Hematopoietic multipotent progenitor cell (in vitro differentiated cells): ENCODE results near the gene ZNF880. TPM values are rescaled to one million over a fixed set of nuclear protein-coding genes. Genes with fewer than 3 reads are reported as not detected.
"Not testable (repeated sequence)": the region's sequence is repeated elsewhere in the genome, so short reads cannot be mapped to it uniquely, and the experiment has no call there.

ENCODE experiments used
- DNase-seq, 3 donors: peaks; one replicate each; pipeline ENCODE4 v3.0.0-alpha.2; 2011 to 2015; ENCODE audit warnings: low read depth in 2 of 3, low spot score in 2 of 3
- total RNA-seq: library from RNA; depleted of rRNA; stranded (reverse); fragments of >200 nt; gene quantifications from one replicate; pipeline ENCODE4 v1.2.3, GENCODE V29; 2012

The ZNF880 gene
- 14.0 TPM for total RNA-seq

- DNase-seq = peak; percentile 68 to 98 (median 92)
Measured at GRCh38 chr19:52369559-52370340, at the start of gene ZNF880. Gene ZNF880 (plus strand): TSS chr19:52369923. CDS start chr19:52369966, 43 bp downstream.

- DNase-seq = no peak
Measured at GRCh38 chr19:52322429-52322828, 47.3 kb upstream of the ZNF880 start.

DNA sequence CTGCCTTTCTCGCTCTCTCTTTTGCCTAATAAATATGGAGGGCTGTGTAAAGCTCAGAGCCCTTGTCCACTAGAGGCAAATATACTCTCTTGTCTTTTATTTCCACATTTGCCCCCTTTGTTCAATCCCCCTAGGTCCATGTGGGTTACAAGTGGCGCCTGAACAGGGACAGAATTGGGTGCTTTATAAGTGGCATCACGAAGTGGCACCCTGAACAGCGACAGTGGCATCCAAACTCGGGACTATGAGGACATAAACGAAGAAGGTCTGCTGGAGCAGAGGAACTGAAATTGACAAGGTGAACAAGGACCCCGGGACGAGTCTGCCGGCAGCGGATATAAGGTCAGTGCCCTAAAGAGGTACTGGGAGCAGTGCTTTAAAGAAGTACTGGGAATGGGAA is 38.0 kb upstream of the ZNF880 start:
- peak in 1 of 3 donors; percentile 41 for DNase-seq

GRCh38 chr19:52335768-52336116 is 34.0 kb upstream of the ZNF880 start:
- no peak for DNase-seq

DNA sequence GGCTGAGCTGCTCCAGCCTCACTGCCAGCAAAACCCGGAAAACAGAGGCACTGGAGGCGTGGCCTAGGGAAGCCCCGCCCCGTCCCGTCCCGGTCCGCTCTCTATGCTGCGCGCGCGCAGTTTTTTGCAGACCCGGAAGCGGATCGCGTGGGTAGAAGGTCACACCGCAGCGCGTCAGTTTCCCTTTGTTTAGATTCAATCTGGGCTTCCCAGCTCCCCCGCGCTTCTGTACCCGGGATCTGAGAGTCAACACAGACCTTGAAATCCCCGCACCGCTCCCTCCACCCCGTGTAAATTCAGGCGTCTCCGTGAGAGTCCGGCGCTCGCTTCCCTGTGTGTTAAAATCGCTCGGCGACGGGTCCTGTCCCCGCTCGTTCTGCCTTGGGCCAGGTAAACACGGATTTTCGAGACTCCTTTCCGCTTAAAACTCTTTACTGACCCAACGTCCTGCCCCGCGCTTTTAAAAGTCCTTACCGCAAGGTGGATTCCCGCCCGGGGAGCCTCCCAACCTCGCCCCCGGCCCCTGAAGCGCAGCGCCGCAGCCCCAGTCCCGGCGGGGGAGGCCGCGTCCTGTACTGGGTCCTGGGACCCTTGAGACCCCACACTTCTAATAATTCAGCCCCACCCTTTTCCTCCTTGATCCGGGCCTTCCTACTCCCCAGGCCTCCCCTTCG is 33.5 kb upstream of the ZNF880 start, which contains the start of gene ZNF610:
Gene ZNF610, plus strand, starts transcription at position 127 of the 674 bp plus-strand sequence. CDS start 12,930 bp downstream, outside the sequence.
- DNase-seq = peak; percentile 62 to 95 (median 86)

- DNase-seq = peak in 1 of 3 donors; percentile 23
Measured at GRCh38 chr19:52336791-52337381, 32.8 kb upstream of the ZNF880 start.

DNA sequence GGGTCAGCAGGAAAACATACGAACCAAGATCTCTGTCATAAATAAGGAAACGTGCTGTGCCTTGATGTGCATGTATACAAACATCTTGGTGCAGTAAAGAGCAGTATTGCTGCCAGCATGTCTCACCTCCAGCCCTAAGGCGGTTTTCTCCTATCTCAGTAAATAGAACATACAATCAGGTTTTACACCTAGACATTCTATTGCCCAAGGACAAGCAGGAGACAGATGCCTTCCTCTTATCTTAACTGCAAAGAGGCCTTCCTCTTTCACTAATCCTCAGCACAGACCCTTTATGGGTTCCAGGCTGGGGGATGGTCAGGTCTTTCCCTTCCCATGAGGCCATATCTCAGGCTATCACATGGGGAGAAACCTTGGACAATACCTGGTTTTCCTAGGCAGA is 30.7 kb upstream of the ZNF880 start:
- not testable (repeated sequence) for DNase-seq

DNA sequence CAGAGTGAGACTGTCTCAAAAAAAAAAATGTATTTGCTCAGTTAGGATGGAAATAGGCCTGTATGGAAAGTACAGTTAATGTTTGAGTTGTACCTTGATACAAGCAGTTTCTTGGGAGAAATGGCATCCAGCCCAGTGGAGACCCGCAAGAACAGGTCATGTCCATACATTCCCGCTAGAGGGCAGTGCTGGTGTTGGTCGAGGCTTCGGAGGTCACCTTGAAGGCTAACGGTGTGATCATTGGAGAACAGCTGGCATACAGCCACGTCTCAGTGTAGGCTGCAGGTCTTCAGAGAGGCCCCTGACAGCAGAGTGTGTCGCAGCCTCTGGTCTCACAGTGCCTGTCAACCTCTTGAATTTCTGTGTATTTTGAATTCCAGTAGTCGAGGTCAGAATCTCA is 26.2 kb upstream of the ZNF880 start:
- peak in 1 of 3 donors; percentile 67 for DNase-seq

GRCh38 chr19:52345162-52345561 is 24.6 kb upstream of the ZNF880 start:
- DNase-seq = no peak

DNA sequence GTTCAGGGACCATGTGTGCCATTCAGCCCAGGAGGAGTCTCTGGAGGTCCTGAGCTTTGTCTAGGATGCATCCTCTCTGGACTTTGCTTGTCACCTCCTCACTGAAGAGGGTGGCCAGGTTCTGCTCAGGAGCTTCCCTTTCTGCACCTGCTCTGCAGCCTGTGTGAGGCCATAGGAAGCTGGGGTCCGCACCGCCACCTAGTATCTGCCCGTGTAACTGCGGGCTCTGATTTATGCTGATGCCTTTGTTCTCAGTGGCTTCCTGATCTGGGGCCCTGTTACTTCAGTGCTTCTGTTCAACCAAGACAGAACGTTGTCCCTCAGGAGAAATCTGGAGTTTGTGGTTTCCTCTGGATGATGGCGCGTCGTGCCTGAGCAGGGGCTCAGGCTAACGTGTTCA is 18.2 kb upstream of the ZNF880 start:
- no peak for DNase-seq

DNA sequence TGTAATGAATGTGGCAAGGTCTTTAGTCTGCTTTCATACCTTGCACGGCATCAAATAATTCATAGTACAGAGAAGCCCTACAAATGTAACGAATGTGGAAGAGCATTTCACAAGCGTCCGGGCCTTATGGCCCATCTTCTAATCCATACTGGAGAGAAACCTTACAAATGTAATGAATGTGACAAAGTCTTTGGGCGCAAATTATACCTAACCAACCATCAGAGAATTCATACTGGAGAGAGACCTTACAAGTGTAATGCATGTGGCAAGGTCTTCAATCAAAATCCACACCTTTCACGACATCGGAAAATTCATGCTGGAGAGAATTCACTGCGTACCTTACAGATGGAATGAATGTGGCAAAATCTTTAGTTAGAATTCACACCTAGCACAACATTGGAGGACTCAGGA is 3.3 kb upstream of the ZNF880 start:
- no peak for DNase-seq

DNA sequence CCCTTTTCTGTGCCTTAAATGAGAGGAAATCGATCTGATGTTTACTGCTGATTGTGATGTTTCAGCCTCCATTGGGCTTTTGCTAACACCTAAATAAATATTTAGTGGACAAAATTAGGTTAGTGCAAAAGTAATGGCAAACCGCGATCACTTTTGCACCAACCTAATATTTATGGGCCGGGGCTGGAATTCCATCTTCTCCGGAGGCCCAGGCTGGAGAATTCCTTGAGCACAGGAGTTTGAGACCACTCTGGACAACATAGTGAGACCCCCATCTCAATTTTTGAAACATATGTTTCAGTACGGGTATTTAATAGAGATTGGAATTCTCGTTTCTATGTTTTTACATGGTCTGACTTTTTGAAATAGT is 603 bp downstream of the ZNF880 start:
- no peak for DNase-seq

DNA sequence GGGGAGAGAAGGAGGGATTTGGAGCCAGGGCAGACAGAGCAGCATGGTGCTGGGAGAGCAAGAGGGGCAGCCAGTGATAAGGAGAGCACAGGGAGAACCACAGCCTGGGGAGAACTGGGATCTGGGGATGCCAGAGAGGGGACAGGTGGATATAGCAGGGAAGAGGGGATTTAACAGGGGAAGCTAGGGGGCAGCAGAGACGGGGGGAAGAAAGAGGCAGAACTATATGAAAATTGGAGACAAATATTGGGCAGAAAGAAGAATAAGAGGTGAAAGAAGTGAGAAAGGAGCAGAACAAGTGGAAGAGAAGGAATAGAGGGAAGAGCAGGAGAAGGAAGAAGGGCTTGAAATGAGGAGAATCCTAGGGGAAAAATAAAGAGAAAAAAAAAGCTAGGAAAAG is 21.4 kb downstream of the ZNF880 start:
- no peak for DNase-seq

DNA sequence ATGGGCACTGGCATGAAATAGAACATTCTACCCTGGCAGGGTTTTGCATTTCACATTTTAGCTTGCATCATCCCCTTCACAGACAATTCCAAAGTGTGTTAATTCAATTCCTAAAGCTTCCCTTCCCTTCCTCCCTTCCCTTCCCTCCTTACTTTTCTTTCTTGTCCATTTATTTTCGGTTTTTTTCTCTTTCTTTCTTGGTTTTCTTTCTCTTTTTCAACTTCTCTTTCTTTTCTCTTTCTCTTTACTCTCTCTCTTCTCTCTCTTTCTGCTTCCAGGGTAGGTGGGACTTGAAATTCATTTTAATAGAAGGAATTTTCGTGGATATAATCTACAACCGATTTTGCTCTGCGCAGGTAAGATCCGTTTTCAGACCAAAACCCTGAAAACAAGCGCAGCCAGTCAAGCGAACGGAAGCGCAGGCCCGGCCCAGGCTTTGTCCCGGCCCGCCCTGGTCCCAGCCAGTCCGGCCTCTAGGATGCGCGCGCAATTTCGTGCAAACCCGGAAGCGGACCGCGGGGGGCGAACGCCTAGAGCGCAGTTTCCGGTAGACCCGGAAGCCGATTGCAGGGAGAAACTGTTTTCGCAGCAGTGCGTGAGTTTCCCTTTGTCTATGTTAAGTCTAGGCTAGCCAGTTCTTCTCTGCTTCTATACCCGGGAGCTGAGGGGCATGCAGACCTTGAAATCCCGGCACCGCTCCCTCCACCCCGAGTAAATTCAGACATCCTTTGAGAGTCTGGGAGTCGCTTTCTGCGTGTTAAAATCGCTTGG is 27.8 kb downstream of the ZNF880 start, which contains the start of gene ZNF528:
Gene ZNF528, plus strand, starts transcription at position 540 of the 771 bp plus-strand sequence. CDS start 4,165 bp downstream, outside the sequence.
- DNase-seq = peak; percentile 69 to 96 (median 93)

DNA sequence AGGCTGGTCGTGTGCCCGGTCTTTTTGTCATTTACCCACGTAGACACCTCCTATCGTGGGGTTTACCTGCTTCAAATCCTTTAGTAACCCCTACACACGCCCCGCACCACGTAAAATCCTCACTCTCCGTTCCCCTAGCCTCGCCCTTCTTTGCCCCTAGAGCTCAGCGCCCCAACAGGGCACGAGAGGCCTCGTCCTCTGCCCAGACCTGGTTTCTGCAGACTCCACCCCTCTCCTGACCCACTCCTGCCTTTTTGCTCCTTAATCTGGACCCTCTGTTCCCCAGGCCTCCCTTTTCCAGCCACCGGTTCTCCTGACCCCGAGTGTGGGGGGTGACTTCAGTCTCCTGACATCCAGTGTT is 28.3 kb downstream of the ZNF880 start:
- DNase-seq = peak in 1 of 3 donors; percentile 67

DNA sequence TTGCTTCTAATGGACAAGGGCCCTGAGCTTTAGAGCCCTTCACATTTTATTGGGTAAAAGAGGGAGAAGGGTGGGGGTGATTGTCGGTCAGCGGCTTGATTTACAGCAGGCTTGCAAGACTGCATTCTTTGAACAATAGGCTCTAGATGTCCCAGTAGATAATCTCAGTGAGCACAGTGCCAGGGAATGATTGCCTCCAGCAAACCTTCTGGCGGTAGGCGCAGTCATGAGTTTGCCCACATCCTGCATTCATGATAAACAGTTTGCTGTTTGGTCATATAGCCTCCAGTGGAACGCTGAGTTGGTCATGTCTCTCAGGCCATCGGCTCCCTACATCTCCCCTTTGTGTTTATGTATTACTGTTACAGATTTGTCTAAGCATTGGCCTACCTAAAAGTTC is 40.6 kb downstream of the ZNF880 start:
- peak in 1 of 3 donors; percentile 16 for DNase-seq

GRCh38 chr19:52415711-52416110 is 46.0 kb downstream of the ZNF880 start:
- DNase-seq = no peak

DNA sequence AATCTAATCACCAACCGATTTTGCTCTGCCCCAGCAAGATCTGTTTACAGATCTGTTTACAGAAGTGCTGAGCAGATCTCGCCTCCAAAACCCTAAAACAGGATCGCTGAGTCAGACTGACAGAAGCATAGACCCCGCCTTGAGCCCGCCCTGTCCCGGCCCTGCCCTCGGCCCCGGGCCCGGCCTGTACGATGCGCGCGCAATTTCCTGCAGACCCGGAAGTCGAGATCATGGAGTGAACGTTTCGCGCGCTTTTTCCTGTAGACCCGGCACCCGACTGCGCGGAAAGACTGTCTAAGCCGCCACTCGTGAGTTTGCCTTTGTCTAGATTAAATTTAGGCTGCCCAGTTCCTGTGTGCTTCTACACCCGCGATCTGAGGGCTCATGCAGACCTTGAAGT is 59.2 kb downstream of the ZNF880 start, which contains the start of gene ZNF534:
Gene ZNF534, plus strand, starts transcription at position 212 of the 400 bp plus-strand sequence. CDS start 2,327 bp downstream, outside the sequence.
- DNase-seq = no peak
